SH-SY5Y (cell line): ENCODE results near the gene SYNJ2.

Experiments
- GATA2 ChIP-seq: IDR thresholded peaks from 2 replicates; pipeline ENCODE4 v1.6.1; 2011; ENCODE audit warnings: mild to moderate bottlenecking, low read depth, low read length
- GATA3 ChIP-seq: IDR thresholded peaks from 2 replicates; pipeline ENCODE4 v1.6.1; 2011; ENCODE audit warnings: low read depth, mild to moderate bottlenecking, low read length, moderate library complexity

DNA sequence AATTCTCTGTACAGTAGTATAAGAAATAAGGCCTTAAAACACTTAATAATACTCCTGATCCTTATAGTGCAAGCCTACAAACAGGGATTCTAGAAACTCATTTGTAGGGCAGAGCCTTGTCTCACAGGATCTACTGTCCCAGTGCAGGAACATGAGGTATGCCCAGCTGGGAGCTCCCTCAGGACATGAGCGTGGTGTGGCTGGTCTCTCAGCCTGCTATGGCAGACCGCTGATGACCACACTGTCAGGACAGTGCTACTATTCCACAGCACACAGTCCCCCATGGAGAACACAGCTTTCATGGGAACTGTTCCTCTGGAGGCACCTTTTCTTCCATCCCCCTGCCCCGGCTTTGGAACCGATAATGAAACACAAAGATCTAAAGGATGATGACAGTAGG is 133.4 kb downstream of the SYNJ2 start:
- TF ChIP-seq GATA3 (no peak), GATA2 (no peak)
